ENCODE results near the gene RAB18. TPM values are rescaled to one million over a fixed set of nuclear protein-coding genes. Genes with fewer than 3 reads are reported as not detected.

The RAB18 gene
- total and polyA plus RNA-seq, 9 of the 15 experiments (the other 6 are each of a cell fraction or from before 2014, with no cell fraction given), result 10.5 to 46.3 (median 32.5) TPM

- no peak for TF ChIP-seq ZNF395 (CRISPR knock-in tag; IDR thresholded peaks at IDR 0.05)
- TF ChIP-seq ARID4B (CRISPR knock-in tag; IDR thresholded peaks at IDR 0.05), result no peak
- no peak for TF ChIP-seq ZNF311 (CRISPR knock-in tag; IDR thresholded peaks at IDR 0.05)
- TF ChIP-seq HLTF (IDR thresholded peaks at IDR 0.05), result no peak
- no peak for TF ChIP-seq PML (IDR thresholded peaks at IDR 0.05; ENCODE audit: low read length)
- TF ChIP-seq CBX5 (IDR thresholded peaks at IDR 0.05; ENCODE audit: borderline replicate concordance, low read depth), result no peak
- no peak for TF ChIP-seq ATF1 (CRISPR knock-in tag; IDR thresholded peaks at IDR 0.05)
- TF ChIP-seq ATF1 (tag; IDR thresholded peaks at IDR 0.05), result no peak
- no peak for TF ChIP-seq ZNF280A (IDR thresholded peaks at IDR 0.05; ENCODE audit: low read depth, partially characterized antibody)
- no peak for TF ChIP-seq SMAD3 (CRISPR knock-in tag; conservative IDR thresholded peaks at IDR 0.05)
- no peak for TF ChIP-seq GTF2E2 (tag; IDR thresholded peaks at IDR 0.05)
- TF ChIP-seq NR3C1 (CRISPR knock-in tag; IDR thresholded peaks at IDR 0.05), result no peak
- TF ChIP-seq TCF15 (CRISPR knock-in tag; IDR thresholded peaks at IDR 0.05), result no peak
- no peak for TF ChIP-seq XRCC4 (IDR thresholded peaks at IDR 0.05; ENCODE audit: extremely low read depth, insufficient read depth, insufficient read length)
- no peak for TF ChIP-seq ELF4 (CRISPR knock-in tag; IDR thresholded peaks at IDR 0.05)
- Histone ChIP-seq H3K9me1 (ENCODE audit: control insufficient read depth, insufficient read depth, low read length) (no peaks in the 10 kb centered on the region), H3K79me2 (ENCODE audit: control insufficient read depth, insufficient read depth, low read length) (no peaks in the 10 kb centered on the region), H2AFZ (ENCODE audit: low read depth, low read length) (no peak overlapping the region), H3K4me2 (ENCODE audit: insufficient read depth, low read length) (no peak overlapping the region), H3K4me1 (replicated peaks in 1 of 2; ENCODE audit: control insufficient read depth in 2 of 2, insufficient read depth in 2 of 2, low read length in 2 of 2) (no peaks in the 10 kb centered on the region), H3K36me3 (ENCODE audit: control insufficient read depth, insufficient read depth, low read length) (no peaks in the 10 kb centered on the region), H3K27ac (ENCODE audit: extremely low read depth, low read depth, low read length) (no peak overlapping the region), H3K4me3 (no peak overlapping the region), H4K20me1 (replicated peaks; ENCODE audit: control insufficient read depth, insufficient read depth, low read length) (no peaks in the 10 kb centered on the region), H3K9ac (ENCODE audit: insufficient read depth in 1 of 2, low read depth in 2 of 2, low read length in 2 of 2) (no peak overlapping the region), H3K9me3 (replicated peaks; ENCODE audit: control insufficient read depth, insufficient read depth, low read depth, low read length) (no peaks in the 10 kb centered on the region), H3K27me3 (ENCODE audit: control insufficient read depth in 2 of 2, insufficient read depth in 2 of 2, low read length in 2 of 2) (no peaks in the 10 kb centered on the region)
- ATAC-seq (no peak), FAIRE-seq (no peak), DNase-seq (ENCODE audit: extremely low read depth in 1 of 4, low spot score in 3 of 4) (no peak)
- ChIA-PET POLR2A (no interaction called here), CTCF (ENCODE audit: low intra/inter-chr PET ratio) (no interaction called here)
- in situ Hi-C loops (cut with MboI), result loop anchor here (25.0 kb wide), 1 partner anchor 617 kb away; no protein-coding TSS in a partner anchor
- intact Hi-C loops (cut with micrococcal nuclease), result no loop called here
- WGBS (ENCODE audit: insufficient coverage, low coverage, missing lambda C conversion rate), result 0% methylated on average over 4 of the region's 4 CpGs
- no TSS peak for BruUV-seq (replicated peaks)
Observed at GRCh38 chr10:27569946-27570345, 65.8 kb downstream of the RAB18 start.

Measured in K562 (cell line).